Measurements from ENCODE around the gene SYT9. TPM values are rescaled to one million over a fixed set of nuclear protein-coding genes. Genes with fewer than 3 reads are reported as not detected.

Gene SYT9
- total RNA-seq, 1 donor from 2014 or later = 0.16 TPM

DNA sequence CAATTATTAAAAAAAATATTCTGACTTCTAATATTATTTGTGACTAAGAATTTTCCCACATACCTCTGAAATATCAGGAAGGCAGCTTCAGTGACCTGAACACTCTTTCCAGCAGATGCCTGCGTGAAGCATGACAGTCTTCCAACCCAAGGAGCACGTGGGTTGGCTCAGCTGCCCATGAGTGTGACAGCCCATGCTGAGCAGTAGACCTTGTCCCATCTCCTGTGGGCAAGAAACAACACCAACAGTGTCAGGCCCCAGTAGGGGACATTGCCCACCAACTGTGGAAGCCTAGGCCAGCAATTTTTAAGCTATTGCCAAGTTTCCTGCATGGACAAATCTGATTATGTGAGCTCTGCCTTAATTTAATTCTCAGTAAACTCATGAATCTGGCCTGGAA lies 167.2 kb downstream of the SYT9 start:
- DNase-seq (ENCODE audit: low read depth) (no peak), FAIRE-seq (no peak)
- Histone ChIP-seq H3K27me3 (ENCODE audit: insufficient read depth, low read length) (no peaks in the 10 kb centered on the region), H3K4me2 (ENCODE audit: low read length) (no peak overlapping the region), H3K27ac (ENCODE audit: low read depth, low read length) (no peak overlapping the region), H3K36me3 (ENCODE audit: insufficient read depth, low read length) (no peaks in the 10 kb centered on the region), H3K4me1 (ENCODE audit: insufficient read depth, low read length) (no peaks in the 10 kb centered on the region), H2AFZ (ENCODE audit: low read depth, low read length) (no peak overlapping the region), H3K9ac (ENCODE audit: low read length) (no peak overlapping the region), H4K20me1 (ENCODE audit: insufficient read depth, low read length) (no peaks in the 10 kb centered on the region), H3K4me3 (ENCODE audit: insufficient read depth, low read depth, low read length) (no peak overlapping the region), H3K79me2 (ENCODE audit: insufficient read depth, low read length) (no peaks in the 10 kb centered on the region), H3K9me3 (ENCODE audit: insufficient read depth, low read depth, low read length) (peaks cover 4% of the 10 kb centered on the region)
- H3K4me1 Mint-ChIP-seq (ENCODE audit: low read depth, unreplicated experiment) = peaks cover 13% of the 10 kb centered on the region
- H3K4me3 Mint-ChIP-seq (ENCODE audit: unreplicated experiment) = no peak overlapping the region
- H3K36me3 Mint-ChIP-seq (ENCODE audit: low read depth, unreplicated experiment) = no peaks in the 10 kb centered on the region
- peaks cover 1% of the 10 kb centered on the region for H3K9me3 Mint-ChIP-seq (ENCODE audit: unreplicated experiment)
- H3K27me3 Mint-ChIP-seq (ENCODE audit: low read depth, unreplicated experiment) = peaks cover 12% of the 10 kb centered on the region
- no peak overlapping the region for H3K27ac Mint-ChIP-seq (ENCODE audit: unreplicated experiment)
- TF ChIP-seq EZH2 (IDR thresholded peaks at IDR 0.05; ENCODE audit: insufficient read depth, low read length) = no peak
- TF ChIP-seq, protein P1, sequence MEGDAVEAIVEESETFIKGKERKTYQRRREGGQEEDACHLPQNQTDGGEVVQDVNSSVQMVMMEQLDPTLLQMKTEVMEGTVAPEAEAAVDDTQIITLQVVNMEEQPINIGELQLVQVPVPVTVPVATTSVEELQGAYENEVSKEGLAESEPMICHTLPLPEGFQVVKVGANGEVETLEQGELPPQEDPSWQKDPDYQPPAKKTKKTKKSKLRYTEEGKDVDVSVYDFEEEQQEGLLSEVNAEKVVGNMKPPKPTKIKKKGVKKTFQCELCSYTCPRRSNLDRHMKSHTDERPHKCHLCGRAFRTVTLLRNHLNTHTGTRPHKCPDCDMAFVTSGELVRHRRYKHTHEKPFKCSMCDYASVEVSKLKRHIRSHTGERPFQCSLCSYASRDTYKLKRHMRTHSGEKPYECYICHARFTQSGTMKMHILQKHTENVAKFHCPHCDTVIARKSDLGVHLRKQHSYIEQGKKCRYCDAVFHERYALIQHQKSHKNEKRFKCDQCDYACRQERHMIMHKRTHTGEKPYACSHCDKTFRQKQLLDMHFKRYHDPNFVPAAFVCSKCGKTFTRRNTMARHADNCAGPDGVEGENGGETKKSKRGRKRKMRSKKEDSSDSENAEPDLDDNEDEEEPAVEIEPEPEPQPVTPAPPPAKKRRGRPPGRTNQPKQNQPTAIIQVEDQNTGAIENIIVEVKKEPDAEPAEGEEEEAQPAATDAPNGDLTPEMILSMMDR (IDR thresholded peaks at IDR 0.05; ENCODE audit: insufficient read depth, low read depth, low read length) = no peak

DNA sequence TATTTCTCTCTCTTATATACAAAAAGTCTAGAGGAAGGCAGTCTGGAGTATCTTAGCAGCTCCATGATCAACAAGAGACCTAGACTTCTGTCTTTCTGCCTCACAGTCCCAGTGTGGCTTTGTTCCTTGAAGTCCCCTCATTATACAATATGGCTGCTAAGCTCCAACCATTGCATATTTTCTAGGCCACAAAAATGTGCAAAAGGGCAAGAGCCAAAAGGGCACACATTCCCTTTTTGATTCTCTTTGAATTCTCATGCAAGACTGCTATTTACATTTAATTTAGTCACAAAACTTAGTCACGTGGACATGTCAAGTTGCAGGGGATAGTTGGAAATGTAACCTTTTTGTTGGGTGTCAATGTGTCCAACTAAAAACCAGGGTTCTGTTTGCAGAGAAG lies 169.4 kb downstream of the SYT9 start:
- no peak for DNase-seq (ENCODE audit: low read depth)
- Histone ChIP-seq H3K4me3 (ENCODE audit: insufficient read depth, low read depth, low read length) (no peak overlapping the region), H3K9ac (ENCODE audit: low read length) (no peak overlapping the region), H4K20me1 (ENCODE audit: insufficient read depth, low read length) (no peaks in the 10 kb centered on the region), H3K27me3 (ENCODE audit: insufficient read depth, low read length) (no peaks in the 10 kb centered on the region), H3K9me3 (ENCODE audit: insufficient read depth, low read depth, low read length) (peaks cover 4% of the 10 kb centered on the region), H3K4me1 (ENCODE audit: insufficient read depth, low read length) (no peaks in the 10 kb centered on the region), H3K79me2 (ENCODE audit: insufficient read depth, low read length) (no peaks in the 10 kb centered on the region), H2AFZ (ENCODE audit: low read depth, low read length) (no peak overlapping the region), H3K36me3 (ENCODE audit: insufficient read depth, low read length) (no peaks in the 10 kb centered on the region), H3K4me2 (ENCODE audit: low read length) (no peak overlapping the region), H3K27ac (ENCODE audit: low read depth, low read length) (no peak overlapping the region)
- Mint-ChIP-seq H3K4me3 (ENCODE audit: unreplicated experiment) (no peak overlapping the region), H3K27me3 (ENCODE audit: low read depth, unreplicated experiment) (no peaks in the 10 kb centered on the region), H3K27ac (ENCODE audit: unreplicated experiment) (no peak overlapping the region), H3K9me3 (ENCODE audit: unreplicated experiment) (no peaks in the 10 kb centered on the region), H3K4me1 (ENCODE audit: low read depth, unreplicated experiment) (peaks cover 12% of the 10 kb centered on the region), H3K36me3 (ENCODE audit: low read depth, unreplicated experiment) (no peaks in the 10 kb centered on the region)
- no peak for TF ChIP-seq EZH2 (IDR thresholded peaks at IDR 0.05; ENCODE audit: insufficient read depth, low read length)
- FAIRE-seq = no peak

DNA sequence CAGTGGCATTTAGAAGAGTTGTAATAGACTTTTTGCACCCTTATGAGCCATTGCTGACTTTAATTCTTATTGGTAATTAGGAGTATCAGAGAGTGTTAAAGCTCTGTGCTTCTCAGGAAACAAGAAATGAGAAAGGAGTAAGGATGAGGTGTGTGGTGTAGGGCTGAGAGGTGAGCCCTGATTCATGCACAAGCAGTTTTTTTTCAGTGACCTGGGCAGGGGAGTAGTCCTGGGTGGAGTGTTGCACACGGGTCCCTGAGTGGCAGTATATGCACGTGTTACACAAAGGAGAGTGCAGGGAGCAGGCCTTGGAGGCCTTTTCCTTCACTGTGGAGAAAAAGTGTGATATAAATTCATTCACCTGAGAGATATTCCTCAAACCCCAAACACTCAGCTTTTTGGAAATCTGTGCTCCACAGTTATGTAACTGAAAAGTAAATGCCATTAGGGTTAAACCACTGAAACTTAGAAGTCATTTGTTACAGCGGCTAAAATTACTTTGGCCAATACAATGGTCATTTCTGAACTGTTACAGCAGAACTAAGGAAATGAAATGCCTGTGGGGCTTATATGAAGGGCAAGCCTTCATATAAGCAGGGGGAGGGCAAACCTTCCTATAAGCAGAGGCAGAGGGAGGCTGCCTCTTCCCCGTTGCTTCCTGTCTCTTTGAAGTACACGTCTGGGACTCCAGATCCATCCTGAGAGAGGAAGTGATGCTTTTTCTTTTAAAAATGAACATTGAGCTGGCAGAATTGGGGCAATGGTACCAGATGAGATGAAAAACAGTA lies 171.0 kb downstream of the SYT9 start:
- TF ChIP-seq EZH2 (IDR thresholded peaks at IDR 0.05; ENCODE audit: insufficient read depth, low read length) = no peak
- peaks cover 10% of the 10 kb centered on the region for H3K4me1 Mint-ChIP-seq (ENCODE audit: low read depth, unreplicated experiment)
- H3K9ac ChIP-seq (ENCODE audit: low read length) = no peak overlapping the region
- DNase-seq (ENCODE audit: low read depth) = no peak
- H4K20me1 ChIP-seq (ENCODE audit: insufficient read depth, low read length) = no peaks in the 10 kb centered on the region
- no peaks in the 10 kb centered on the region for H3K9me3 Mint-ChIP-seq (ENCODE audit: unreplicated experiment)
- no peaks in the 10 kb centered on the region for H3K79me2 ChIP-seq (ENCODE audit: insufficient read depth, low read length)
- peaks cover 4% of the 10 kb centered on the region for H3K9me3 ChIP-seq (ENCODE audit: insufficient read depth, low read depth, low read length)
- H3K4me3 ChIP-seq (ENCODE audit: insufficient read depth, low read depth, low read length) = no peak overlapping the region
- H3K36me3 Mint-ChIP-seq (ENCODE audit: low read depth, unreplicated experiment) = no peaks in the 10 kb centered on the region
- H3K27me3 ChIP-seq (ENCODE audit: insufficient read depth, low read length) = no peaks in the 10 kb centered on the region
- H3K4me2 ChIP-seq (ENCODE audit: low read length) = no peak overlapping the region
- no peak overlapping the region for H2AFZ ChIP-seq (ENCODE audit: low read depth, low read length)
- FAIRE-seq = no peak
- no peaks in the 10 kb centered on the region for H3K36me3 ChIP-seq (ENCODE audit: insufficient read depth, low read length)
- no peak overlapping the region for H3K4me3 Mint-ChIP-seq (ENCODE audit: unreplicated experiment)
- H3K4me1 ChIP-seq (ENCODE audit: insufficient read depth, low read length) = no peaks in the 10 kb centered on the region
- H3K27me3 Mint-ChIP-seq (ENCODE audit: low read depth, unreplicated experiment) = peaks cover 2% of the 10 kb centered on the region
- H3K27ac Mint-ChIP-seq (ENCODE audit: unreplicated experiment) = no peak overlapping the region
- no peak overlapping the region for H3K27ac ChIP-seq (ENCODE audit: low read depth, low read length)

All from astrocyte (in vitro differentiated cells and primary cell).